HG02623 (cell line): ENCODE data around the gene PTPRN2.
"Not testable (repeated sequence)": the region's sequence is repeated elsewhere in the genome, so short reads cannot be mapped to it uniquely, and the experiment has no call there.

ENCODE experiments used
- ATAC-seq: cut with Tn5 transposase; IDR thresholded peaks from one replicate; pipeline ENCODE4 v1.9.1; 2021; ENCODE audit warnings: moderate library complexity; ENCODE audit not compliant: unreplicated experiment

The PTPRN2 gene

DNA sequence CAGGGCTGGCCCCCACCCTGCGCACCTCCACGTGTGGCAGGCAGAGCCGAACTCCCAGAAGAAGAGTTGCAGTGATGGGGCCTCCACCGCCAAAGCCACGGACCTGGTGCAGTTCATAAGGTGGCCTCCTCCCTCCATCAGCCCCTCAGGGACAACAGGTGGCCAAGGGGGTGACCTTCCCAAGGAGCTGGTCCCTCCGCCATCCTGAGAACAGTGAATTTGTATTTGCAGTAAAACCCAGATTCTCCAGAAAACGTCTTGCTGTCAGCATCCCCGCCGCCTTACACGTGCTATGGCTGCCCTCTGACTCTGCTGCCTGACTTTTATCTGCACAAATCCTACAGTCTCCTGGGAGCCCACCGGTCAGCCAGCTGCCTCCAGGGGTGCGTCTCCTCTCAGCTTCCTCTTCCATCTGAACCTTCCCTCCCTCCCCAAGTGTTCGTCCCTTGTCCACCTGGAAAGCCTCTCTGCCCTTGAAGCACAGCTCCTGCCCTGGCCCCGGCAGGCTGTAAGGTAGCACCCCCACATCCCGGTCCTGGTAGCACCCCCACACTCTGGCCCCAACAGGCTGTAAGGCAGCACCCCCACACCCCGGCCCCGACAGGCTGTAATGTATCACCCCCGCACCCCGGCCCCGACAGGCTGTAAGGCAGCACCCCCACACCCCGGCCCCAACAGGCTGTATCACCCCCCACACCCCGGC, 311.8 kb downstream of the PTPRN2 start:
- ATAC-seq, result no peak

- no peak for ATAC-seq
Measured at GRCh38 chr7:158274996-158275395, 312.6 kb downstream of the PTPRN2 start.

DNA sequence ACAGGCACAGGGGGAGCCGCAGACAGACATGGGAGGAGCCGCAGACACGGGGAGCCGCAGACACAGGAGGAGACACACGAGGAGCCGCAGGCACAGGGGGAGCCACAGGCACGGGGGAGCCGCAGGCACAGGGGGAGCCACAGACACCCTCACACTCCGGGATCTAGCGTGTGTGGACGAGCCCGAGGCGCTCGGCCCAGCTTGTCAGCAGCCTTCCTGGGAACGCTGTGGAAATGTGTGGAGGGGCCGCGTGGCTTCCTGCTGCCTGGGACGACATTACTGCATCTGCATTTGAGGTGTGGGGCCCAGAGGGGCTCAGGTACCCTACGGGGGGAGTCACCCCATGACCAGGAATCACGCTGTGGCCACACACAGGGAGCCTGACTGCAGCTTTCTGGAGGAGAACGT, 313.2 kb downstream of the PTPRN2 start:
- ATAC-seq, result no peak

GRCh38 chr7:158273756-158274342, 313.8 kb downstream of the PTPRN2 start:
- not testable (repeated sequence) for ATAC-seq

GRCh38 chr7:158273138-158273651, 314.4 kb downstream of the PTPRN2 start:
- ATAC-seq, result no peak

GRCh38 chr7:158272509-158273137, 315.0 kb downstream of the PTPRN2 start:
- ATAC-seq, result no peak

DNA sequence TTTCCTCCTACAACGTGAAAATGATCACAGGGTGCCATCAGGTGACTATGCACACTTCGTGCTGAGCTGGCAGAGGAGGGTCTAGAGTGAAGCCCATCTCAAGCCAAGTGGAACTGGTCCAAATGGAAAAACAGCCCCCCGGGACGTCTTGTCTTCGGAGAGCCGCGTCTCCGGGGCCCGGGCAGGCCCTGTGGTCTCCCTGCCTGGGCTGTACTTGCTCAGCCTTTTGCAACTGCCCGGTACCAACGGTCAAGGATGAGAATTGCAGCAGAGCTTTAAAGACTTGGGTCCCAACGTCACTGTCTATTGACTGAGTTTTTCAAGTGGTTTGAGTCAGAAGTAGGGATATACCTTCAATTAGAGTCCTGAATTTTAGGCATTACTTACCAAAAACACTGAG, 315.5 kb downstream of the PTPRN2 start:
- no peak for ATAC-seq

DNA sequence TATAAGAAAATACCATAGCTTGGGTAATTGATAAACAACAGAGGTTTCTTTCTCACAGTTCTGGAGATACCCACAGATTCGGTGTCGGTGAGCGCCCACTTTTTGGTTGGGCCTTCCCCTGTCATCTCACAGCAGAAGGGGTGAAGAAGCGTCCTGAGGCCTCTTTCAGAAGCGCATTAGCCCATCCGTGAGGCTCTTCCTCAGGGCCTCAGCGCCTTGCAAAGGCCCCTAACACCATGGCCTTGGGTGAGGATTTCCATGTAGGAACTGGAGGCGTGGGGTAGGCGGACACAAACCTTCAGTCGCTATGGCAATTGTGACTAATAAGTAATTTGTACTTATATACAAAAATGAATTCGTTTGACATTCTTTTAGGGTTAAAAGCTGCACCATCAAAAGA, 316.0 kb downstream of the PTPRN2 start:
- ATAC-seq, result no peak

GRCh38 chr7:158270856-158271413, 316.7 kb downstream of the PTPRN2 start:
- no peak for ATAC-seq

DNA sequence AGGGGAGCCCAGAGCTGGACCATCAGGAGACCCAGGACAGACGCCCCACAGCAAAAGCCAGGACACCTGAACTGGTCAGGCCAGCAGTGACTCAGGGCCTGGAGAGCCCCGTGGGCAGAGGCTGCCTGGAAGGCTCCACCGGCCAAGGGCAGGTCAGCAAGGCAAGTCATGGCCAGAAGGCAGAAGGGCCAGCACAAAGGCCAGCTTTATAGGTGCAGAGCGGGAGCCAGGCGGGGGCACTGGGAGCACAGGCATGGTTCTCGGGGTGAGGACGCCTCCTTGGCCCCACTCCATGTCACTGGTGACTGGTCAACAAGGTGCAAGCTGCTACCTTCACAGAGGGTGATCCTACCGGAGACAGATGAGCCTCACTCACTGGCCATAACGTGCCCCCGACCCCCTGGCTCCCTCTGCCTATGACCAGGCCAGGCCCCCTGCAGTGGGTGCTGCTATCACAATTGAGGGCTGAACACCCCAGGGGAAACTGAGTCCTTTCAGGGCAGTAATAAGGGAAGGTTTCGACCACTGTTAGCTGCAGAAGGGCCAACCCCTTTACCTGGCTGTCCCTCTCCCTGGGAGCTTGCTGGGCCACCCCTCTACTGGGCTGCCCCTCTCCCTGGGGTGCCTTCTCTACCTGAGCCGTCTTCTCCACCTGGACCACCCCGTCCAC, 317.4 kb downstream of the PTPRN2 start:
- ATAC-seq, result no peak

GRCh38 chr7:158268816-158269535, 318.6 kb downstream of the PTPRN2 start:
- ATAC-seq, result no peak

- no peak for ATAC-seq
Measured at GRCh38 chr7:158267742-158268435, 319.7 kb downstream of the PTPRN2 start.

GRCh38 chr7:158266817-158267741, 320.5 kb downstream of the PTPRN2 start:
- no peak for ATAC-seq

GRCh38 chr7:158266426-158266816, 321.2 kb downstream of the PTPRN2 start:
- no peak for ATAC-seq

DNA sequence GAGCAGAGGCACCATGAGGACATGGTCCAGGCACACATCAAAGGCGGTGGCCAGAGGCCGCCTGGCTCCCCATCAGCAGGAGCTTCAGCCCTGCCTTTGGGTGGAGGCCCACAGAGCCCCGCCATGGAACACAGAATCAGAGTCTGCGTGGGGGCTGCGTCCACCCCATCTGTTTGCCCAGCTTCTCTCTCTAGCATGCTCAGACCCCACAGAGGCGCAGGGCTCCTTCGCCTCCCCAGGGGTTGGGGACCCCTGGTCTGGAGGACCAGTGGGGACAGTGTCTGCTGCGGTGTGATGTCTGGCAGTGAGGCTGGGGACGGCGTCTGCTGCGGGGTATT, 321.9 kb downstream of the PTPRN2 start:
- no peak for ATAC-seq

- no peak for ATAC-seq
Measured at GRCh38 chr7:158264881-158265742, 322.5 kb downstream of the PTPRN2 start.

GRCh38 chr7:158263964-158264748, 323.5 kb downstream of the PTPRN2 start:
- ATAC-seq, result no peak
